ENCODE results near the gene IQCH.

Gene IQCH

GRCh38 chr15:67543348-67543718 is 288.7 kb downstream of the IQCH start:
- Histone ChIP-seq H3K27ac (no peak overlapping the region), H3K9ac (no peak overlapping the region)

GRCh38 chr15:67544475-67544874 is 289.9 kb downstream of the IQCH start:
- no peaks in the 10 kb centered on the region for H3K79me2 ChIP-seq (ENCODE audit: insufficient read depth, low read depth)
- no peak overlapping the region for H3K27ac ChIP-seq
- no peaks in the 10 kb centered on the region for H4K20me1 ChIP-seq (ENCODE audit: insufficient read depth)
- H3K27me3 ChIP-seq (ENCODE audit: insufficient read depth, low read depth) = no peaks in the 10 kb centered on the region
- no peak overlapping the region for H3K4me2 ChIP-seq
- H3K4me3 ChIP-seq (IDR thresholded peaks at IDR 0.05; ENCODE audit: insufficient read depth, low read depth, low read length) = no peak overlapping the region
- no peaks in the 10 kb centered on the region for H3K36me3 ChIP-seq (ENCODE audit: insufficient read depth)
- no peak for TF ChIP-seq CTCF (conservative IDR thresholded peaks at IDR 0.05; ENCODE audit: low read depth, low read length)
- no peak overlapping the region for H2AFZ ChIP-seq (ENCODE audit: low read depth)
- no peak overlapping the region for H3K9ac ChIP-seq
- H3K4me1 ChIP-seq (ENCODE audit: low read depth, poor library complexity, severe bottlenecking) = peaks cover 23% of the 10 kb centered on the region

More at GRCh38 chr15:67543348-67543718, 288.7 kb downstream of the IQCH start:
- H2AFZ ChIP-seq (ENCODE audit: low read depth) = peak overlapping the region; percentile 98
- no peaks in the 10 kb centered on the region for H4K20me1 ChIP-seq (ENCODE audit: insufficient read depth)
- no peak for TF ChIP-seq CTCF (conservative IDR thresholded peaks at IDR 0.05; ENCODE audit: low read depth, low read length)
- H3K27me3 ChIP-seq (ENCODE audit: insufficient read depth, low read depth) = no peaks in the 10 kb centered on the region
- H3K4me1 ChIP-seq (ENCODE audit: low read depth, poor library complexity, severe bottlenecking) = peaks cover 32% of the 10 kb centered on the region
- H3K79me2 ChIP-seq (ENCODE audit: insufficient read depth, low read depth) = no peaks in the 10 kb centered on the region
- no peaks in the 10 kb centered on the region for H3K36me3 ChIP-seq (ENCODE audit: insufficient read depth)
- H3K4me2 ChIP-seq = peak overlapping the region; percentile 92; the same call in 1 of the 2 replicates
- no peak overlapping the region for H3K4me3 ChIP-seq (IDR thresholded peaks at IDR 0.05; ENCODE audit: insufficient read depth, low read depth, low read length)

GRCh38 chr15:67545864-67546263 is 291.3 kb downstream of the IQCH start:
- Histone ChIP-seq H3K36me3 (ENCODE audit: insufficient read depth) (no peaks in the 10 kb centered on the region), H3K27ac (no peak overlapping the region), H3K4me3 (IDR thresholded peaks at IDR 0.05; ENCODE audit: insufficient read depth, low read depth, low read length) (no peak overlapping the region), H3K27me3 (ENCODE audit: insufficient read depth, low read depth) (no peaks in the 10 kb centered on the region), H3K9ac (no peak overlapping the region), H4K20me1 (ENCODE audit: insufficient read depth) (no peaks in the 10 kb centered on the region), H3K4me2 (no peak overlapping the region), H3K4me1 (ENCODE audit: low read depth, poor library complexity, severe bottlenecking) (peaks cover 9% of the 10 kb centered on the region), H2AFZ (ENCODE audit: low read depth) (no peak overlapping the region), H3K79me2 (ENCODE audit: insufficient read depth, low read depth) (no peaks in the 10 kb centered on the region)
- no peak for TF ChIP-seq CTCF (conservative IDR thresholded peaks at IDR 0.05; ENCODE audit: low read depth, low read length)

GRCh38 chr15:67547064-67547463 is 292.5 kb downstream of the IQCH start:
- Histone ChIP-seq H2AFZ (ENCODE audit: low read depth) (no peak overlapping the region), H3K4me2 (no peak overlapping the region), H4K20me1 (ENCODE audit: insufficient read depth) (no peaks in the 10 kb centered on the region), H3K27me3 (ENCODE audit: insufficient read depth, low read depth) (no peaks in the 10 kb centered on the region), H3K36me3 (ENCODE audit: insufficient read depth) (no peaks in the 10 kb centered on the region), H3K9ac (no peak overlapping the region), H3K4me1 (ENCODE audit: low read depth, poor library complexity, severe bottlenecking) (peaks cover 5% of the 10 kb centered on the region), H3K79me2 (ENCODE audit: insufficient read depth, low read depth) (no peaks in the 10 kb centered on the region), H3K27ac (no peak overlapping the region), H3K4me3 (IDR thresholded peaks at IDR 0.05; ENCODE audit: insufficient read depth, low read depth, low read length) (no peak overlapping the region)
- TF ChIP-seq CTCF (conservative IDR thresholded peaks at IDR 0.05; ENCODE audit: low read depth, low read length) = no peak

All from KMS-11 (cell line).